CD4-positive, alpha-beta memory T cell (primary cell): ENCODE measurements around the gene KDM1B. TPM values are rescaled to one million over a fixed set of nuclear protein-coding genes. Genes with fewer than 3 reads are reported as not detected.
"Not testable (repeated sequence)": the region's sequence is repeated elsewhere in the genome, so short reads cannot be mapped to it uniquely, and the experiment has no call there.

Experiments used
- CTCF ChIA-PET: fragments of 350-600 bp; sonication (Branson Sonifier 250); formaldehyde crosslinking; loops from one replicate; lab custom pipeline; 2021; ENCODE audit warnings: inconsistent platforms; ENCODE audit not compliant: partially characterized antibody; lab: Charles Lee
- POLR2A ChIA-PET: fragments of 350-600 bp; sonication (Branson Sonifier 250); formaldehyde crosslinking; loops from one replicate; lab custom pipeline; 2021; ENCODE audit not compliant: partially characterized antibody; lab: Charles Lee
- DNase-seq, 5 donors: peaks; one replicate each; pipeline versions ENCODE4 v3.0.0 to v3.0.0-alpha.2; 2020 to 2022; ENCODE audit warnings: mixed read lengths in 1 of 5
- H3K27ac ChIP-seq: one replicate; pipeline ENCODE4 v1.7.0; 2013; ENCODE audit warnings: low read depth, low read length
- H3K27me3 ChIP-seq: 2 replicates; pipeline ENCODE4 v1.7.0; 2013; ENCODE audit warnings: mild to moderate bottlenecking, low read length, moderate library complexity; ENCODE audit not compliant: insufficient read depth
- H3K36me3 ChIP-seq: 2 replicates; pipeline ENCODE4 v1.7.0; 2013; ENCODE audit warnings: mild to moderate bottlenecking, low read length, moderate library complexity; ENCODE audit not compliant: insufficient read depth
- H3K4me1 ChIP-seq: 2 replicates; pipeline ENCODE4 v1.7.0; 2013; ENCODE audit warnings: mild to moderate bottlenecking, low read length, moderate library complexity; ENCODE audit not compliant: insufficient read depth
- H3K4me3 ChIP-seq, 2 donors: one replicate each; pipeline ENCODE4 v1.7.0; 2013; ENCODE audit warnings: low read length in 2 of 2, mild to moderate bottlenecking in 1 of 2
- H3K9me3 ChIP-seq, 2 donors: one replicate each; pipeline ENCODE4 v1.7.0; 2013; ENCODE audit warnings: low read length in 2 of 2, control low read depth in 1 of 2; ENCODE audit not compliant: control insufficient read depth in 1 of 2
- H3K27ac Mint-ChIP-seq, 7 donors: one replicate each; pipeline ENCODE4 v1.8.0; 2020 to 2021; ENCODE audit warnings: mixed read lengths in 7 of 7, mild to moderate bottlenecking in 6 of 7, inconsistent platforms in 3 of 7, moderate library complexity in 3 of 7
- H3K27me3 Mint-ChIP-seq, 2 donors: one replicate each; pipeline ENCODE4 v1.8.0; 2020 to 2021; ENCODE audit warnings: mixed read lengths in 2 of 2
- H3K36me3 Mint-ChIP-seq, 2 donors: one replicate each; pipeline ENCODE4 v1.8.0; 2020 to 2021; ENCODE audit warnings: mixed read lengths in 2 of 2, inconsistent platforms in 1 of 2, mild to moderate bottlenecking in 1 of 2
- H3K4me1 Mint-ChIP-seq, 4 donors: one replicate each; pipeline ENCODE4 v1.8.0; 2020 to 2021; ENCODE audit warnings: mixed read lengths in 4 of 4, mild to moderate bottlenecking in 1 of 4
- H3K4me3 Mint-ChIP-seq, 8 donors: one replicate each; pipeline ENCODE4 v1.8.0; 2020 to 2021; ENCODE audit warnings: mixed read lengths in 8 of 8, mild to moderate bottlenecking in 7 of 8, moderate library complexity in 6 of 8, inconsistent platforms in 3 of 8
- H3K9me3 Mint-ChIP-seq, 8 donors: one replicate each; pipeline ENCODE4 v1.8.0; 2020 to 2021; ENCODE audit warnings: mixed read lengths in 8 of 8, mild to moderate bottlenecking in 5 of 8, inconsistent platforms in 3 of 8, moderate library complexity in 1 of 8
- intact Hi-C: fragments of 100-400 bp; cut with micrococcal nuclease; formaldehyde crosslinking; loops from one replicate; pipeline ENCODE4 v1.15.1; 2023
- polyA plus RNA-seq, 2 donors: library from polyadenylated mRNA; unstranded; fragments of 300-500 nt; fragmentation: Illumina TruSeq; gene quantifications; one replicate each; pipeline ENCODE4 v1.2.3, GENCODE V29; 2021
- total RNA-seq, 2 experiments: library from RNA; stranded (reverse); gene quantifications; one replicate each; pipeline ENCODE4 v1.2.3, GENCODE V29; 2021

KDM1B gene
- total and polyA plus RNA-seq, 4 experiments from 2014 or later = 0.45 to 12.3 (median 6.5) TPM

GRCh38 chr6:18176198-18176597 lies 21.0 kb downstream of the KDM1B start:
- H3K9me3 Mint-ChIP-seq, H3K4me1 ChIP-seq, H3K27me3 ChIP-seq, CTCF ChIA-PET, H3K27ac ChIP-seq, DNase-seq, H3K27me3 Mint-ChIP-seq, H3K4me3 ChIP-seq, H3K36me3 ChIP-seq, intact Hi-C loops, H3K4me3 Mint-ChIP-seq, H3K9me3 ChIP-seq, H3K27ac Mint-ChIP-seq, POLR2A ChIA-PET: not testable (repeated sequence)
- peaks cover 59 to 62% of the 10 kb centered on the region in 2 donors for H3K36me3 Mint-ChIP-seq
- H3K4me1 Mint-ChIP-seq = peaks cover 0 to 19% (median 9%) of the 10 kb centered on the region in 4 donors

- Mint-ChIP-seq H3K27me3 (no peaks in the 10 kb centered on the region), H3K9me3 (no peaks in the 10 kb centered on the region), H3K4me3 (no peak overlapping the region), H3K36me3 (peaks cover 50 to 66% of the 10 kb centered on the region in 2 donors), H3K27ac (no peak overlapping the region), H3K4me1 (peaks cover 0 to 19% (median 9%) of the 10 kb centered on the region in 4 donors)
- H3K4me1 ChIP-seq = no peaks in the 10 kb centered on the region
- POLR2A ChIA-PET = no interaction called here
- no peak overlapping the region for H3K4me3 ChIP-seq
- CTCF ChIA-PET = no interaction called here
- no peaks in the 10 kb centered on the region for H3K27me3 ChIP-seq
- intact Hi-C loops = no loop called here
- no peaks in the 10 kb centered on the region for H3K36me3 ChIP-seq
- H3K27ac ChIP-seq = no peak overlapping the region
- no peak for DNase-seq
- H3K9me3 ChIP-seq = no peaks in the 10 kb centered on the region
Observed at GRCh38 chr6:18177286-18177965, 22.2 kb downstream of the KDM1B start.

- DNase-seq = no peak
- no peaks in the 10 kb centered on the region for H3K27me3 Mint-ChIP-seq
- no peaks in the 10 kb centered on the region for H3K4me1 ChIP-seq
- no peak overlapping the region for H3K27ac ChIP-seq
- H3K9me3 Mint-ChIP-seq = no peaks in the 10 kb centered on the region
- H3K4me1 Mint-ChIP-seq = peaks cover 0 to 19% (median 8%) of the 10 kb centered on the region in 4 donors
- no peaks in the 10 kb centered on the region for H3K27me3 ChIP-seq
- no peaks in the 10 kb centered on the region for H3K36me3 ChIP-seq
- intact Hi-C loops = no loop called here
- H3K36me3 Mint-ChIP-seq = peaks cover 50 to 68% of the 10 kb centered on the region in 2 donors
- ChIA-PET POLR2A (no interaction called here), CTCF (no interaction called here)
- H3K4me3 ChIP-seq = no peak overlapping the region
- H3K4me3 Mint-ChIP-seq = no peak overlapping the region
- no peaks in the 10 kb centered on the region for H3K9me3 ChIP-seq
- peak overlapping the region in 2 of 7 donors; percentile 13 to 24 for H3K27ac Mint-ChIP-seq
Observed at GRCh38 chr6:18178960-18179615, 23.9 kb downstream of the KDM1B start.

GRCh38 chr6:18179770-18180356 lies 24.6 kb downstream of the KDM1B start:
- no peak overlapping the region for H3K4me3 ChIP-seq
- DNase-seq = no peak
- Mint-ChIP-seq H3K4me1 (peaks cover 0 to 19% (median 8%) of the 10 kb centered on the region in 4 donors), H3K4me3 (no peak overlapping the region), H3K27ac (no peak overlapping the region), H3K27me3 (no peaks in the 10 kb centered on the region), H3K9me3 (no peaks in the 10 kb centered on the region), H3K36me3 (peaks cover 47 to 61% of the 10 kb centered on the region in 2 donors)
- ChIA-PET CTCF (no interaction called here), POLR2A (no interaction called here)
- no peaks in the 10 kb centered on the region for H3K4me1 ChIP-seq
- H3K9me3 ChIP-seq = no peaks in the 10 kb centered on the region
- intact Hi-C loops = no loop called here
- H3K27ac ChIP-seq = no peak overlapping the region
- no peaks in the 10 kb centered on the region for H3K27me3 ChIP-seq
- no peaks in the 10 kb centered on the region for H3K36me3 ChIP-seq

- H3K4me3 Mint-ChIP-seq = no peak overlapping the region
- POLR2A ChIA-PET = no interaction called here
Observed at GRCh38 chr6:18182568-18182967, 27.3 kb downstream of the KDM1B start.

GRCh38 chr6:18183766-18184165 lies 28.5 kb downstream of the KDM1B start:
- H3K27ac Mint-ChIP-seq = no peak overlapping the region
- Histone ChIP-seq H3K9me3 (no peaks in the 10 kb centered on the region), H3K27ac (no peak overlapping the region), H3K4me3 (no peak overlapping the region), H3K4me1 (no peaks in the 10 kb centered on the region), H3K27me3 (no peaks in the 10 kb centered on the region), H3K36me3 (no peaks in the 10 kb centered on the region)
- H3K27me3 Mint-ChIP-seq = no peaks in the 10 kb centered on the region
- no peaks in the 10 kb centered on the region for H3K9me3 Mint-ChIP-seq
- DNase-seq = no peak
- POLR2A ChIA-PET = no interaction called here
- peaks cover 45 to 57% of the 10 kb centered on the region in 2 donors for H3K36me3 Mint-ChIP-seq
- H3K4me3 Mint-ChIP-seq = no peak overlapping the region
- CTCF ChIA-PET = no interaction called here
- intact Hi-C loops = no loop called here
- peaks cover 0 to 2% (median under 1%) of the 10 kb centered on the region in 4 donors for H3K4me1 Mint-ChIP-seq

More at GRCh38 chr6:18182568-18182967, 27.3 kb downstream of the KDM1B start:
- CTCF ChIA-PET = no interaction called here
- H3K4me1 ChIP-seq = no peaks in the 10 kb centered on the region
- Mint-ChIP-seq H3K27ac (no peak overlapping the region), H3K36me3 (peaks cover 47 to 52% of the 10 kb centered on the region in 2 donors), H3K9me3 (no peaks in the 10 kb centered on the region), H3K27me3 (no peaks in the 10 kb centered on the region), H3K4me1 (peaks cover 0 to 3% (median 1%) of the 10 kb centered on the region in 4 donors)
- no peaks in the 10 kb centered on the region for H3K36me3 ChIP-seq
- no peak overlapping the region for H3K27ac ChIP-seq
- intact Hi-C loops = no loop called here
- H3K9me3 ChIP-seq = no peaks in the 10 kb centered on the region
- H3K4me3 ChIP-seq = no peak overlapping the region
- no peak for DNase-seq
- H3K27me3 ChIP-seq = no peaks in the 10 kb centered on the region

GRCh38 chr6:18185624-18186023 lies 30.4 kb downstream of the KDM1B start:
- ChIA-PET POLR2A (no interaction called here), CTCF (no interaction called here)
- H3K27ac Mint-ChIP-seq = no peak overlapping the region
- H3K4me3 Mint-ChIP-seq = no peak overlapping the region
- no peaks in the 10 kb centered on the region for H3K9me3 ChIP-seq
- no peaks in the 10 kb centered on the region for H3K27me3 ChIP-seq
- intact Hi-C loops = no loop called here
- no peaks in the 10 kb centered on the region for H3K4me1 ChIP-seq
- H3K36me3 Mint-ChIP-seq = peaks cover 43 to 57% of the 10 kb centered on the region in 2 donors
- H3K27ac ChIP-seq = no peak overlapping the region
- DNase-seq = no peak
- H3K4me3 ChIP-seq = no peak overlapping the region
- peaks cover 0 to 2% (median 0%) of the 10 kb centered on the region in 4 donors for H3K4me1 Mint-ChIP-seq
- no peaks in the 10 kb centered on the region for H3K36me3 ChIP-seq
- no peaks in the 10 kb centered on the region for H3K27me3 Mint-ChIP-seq
- no peaks in the 10 kb centered on the region for H3K9me3 Mint-ChIP-seq
